ENCODE results near the gene UNC5B. TPM values are rescaled to one million over a fixed set of nuclear protein-coding genes. Genes with fewer than 3 reads are reported as not detected.

Gene UNC5B
- polyA plus RNA-seq, 3 donors: 0.04 to 0.72 TPM; not detected in 1

GRCh38 chr10:71264345-71265200 lies 52.2 kb downstream of the UNC5B start:
- no peak overlapping the region for H3K9ac ChIP-seq (ENCODE audit: insufficient read depth, low read length, poor library complexity, severe bottlenecking)
- no peak overlapping the region for H3K4me3 ChIP-seq (replicated peaks in 1 of 3; ENCODE audit: low read depth in 2 of 3, low read length in 3 of 3)
- no peaks in the 10 kb centered on the region for H3K4me1 ChIP-seq (ENCODE audit: control insufficient read depth in 1 of 2, insufficient read depth in 2 of 2, low read length in 2 of 2)
- H3K9me3 ChIP-seq (replicated peaks in 1 of 2; ENCODE audit: control insufficient read depth in 1 of 2, insufficient read depth in 1 of 2, low read length in 2 of 2): no peaks in the 10 kb centered on the region
- H3K36me3 ChIP-seq (replicated peaks in 1 of 2; ENCODE audit: control insufficient read depth in 1 of 2, insufficient read depth in 2 of 2, low read length in 2 of 2): no peaks in the 10 kb centered on the region
- H3K79me2 ChIP-seq (ENCODE audit: insufficient read depth, low read length): no peaks in the 10 kb centered on the region
- no peak overlapping the region for H3K27ac ChIP-seq (ENCODE audit: low read depth in 1 of 2, low read length in 2 of 2)
- H3K4me2 ChIP-seq (replicated peaks; ENCODE audit: extremely low read depth, low read length, poor library complexity, severe bottlenecking): no peak overlapping the region
- Mint-ChIP-seq H3K4me3 (no peak overlapping the region), H3K36me3 (no peaks in the 10 kb centered on the region), H3K4me1 (no peaks in the 10 kb centered on the region), H3K27me3 (ENCODE audit: low read depth in 3 of 3) (peaks cover 0 to 1% (median 0%) of the 10 kb centered on the region in 3 donors), H3K27ac (no peak overlapping the region), H3K9me3 (no peaks in the 10 kb centered on the region)
- DNase-seq: no peak
- no peaks in the 10 kb centered on the region for H4K20me1 ChIP-seq (ENCODE audit: insufficient read depth, low read length)
- no peak for TF ChIP-seq CTCF (IDR thresholded peaks at IDR 0.05)
- 100% methylated on average over 10 of the region's 16 CpGs for WGBS (ENCODE audit: insufficient coverage)
- intact Hi-C loops (cut with micrococcal nuclease): no loop called here
- no peak overlapping the region for H2AFZ ChIP-seq (ENCODE audit: insufficient read depth, low read depth, low read length, poor library complexity, severe bottlenecking)
- no peaks in the 10 kb centered on the region for H3K27me3 ChIP-seq (ENCODE audit: control insufficient read depth in 2 of 2, insufficient read depth in 2 of 2, low read length in 2 of 2)

GRCh38 chr10:71265201-71265575 lies 52.8 kb downstream of the UNC5B start:
- peaks cover 0 to 1% (median 0%) of the 10 kb centered on the region in 3 donors for H3K27me3 Mint-ChIP-seq (ENCODE audit: low read depth in 3 of 3)
- H4K20me1 ChIP-seq (ENCODE audit: insufficient read depth, low read length): no peaks in the 10 kb centered on the region
- no peak overlapping the region for H3K27ac ChIP-seq (ENCODE audit: low read depth in 1 of 2, low read length in 2 of 2)
- no peak for TF ChIP-seq CTCF (IDR thresholded peaks at IDR 0.05)
- H3K27ac Mint-ChIP-seq: no peak overlapping the region
- no peak overlapping the region for H3K4me3 Mint-ChIP-seq
- H3K9me3 Mint-ChIP-seq: no peaks in the 10 kb centered on the region
- no peaks in the 10 kb centered on the region for H3K4me1 Mint-ChIP-seq
- no peaks in the 10 kb centered on the region for H3K9me3 ChIP-seq (replicated peaks in 1 of 2; ENCODE audit: control insufficient read depth in 1 of 2, insufficient read depth in 1 of 2, low read length in 2 of 2)
- no peaks in the 10 kb centered on the region for H3K36me3 Mint-ChIP-seq
- no peaks in the 10 kb centered on the region for H3K27me3 ChIP-seq (ENCODE audit: control insufficient read depth in 2 of 2, insufficient read depth in 2 of 2, low read length in 2 of 2)
- H3K4me1 ChIP-seq (ENCODE audit: control insufficient read depth in 1 of 2, insufficient read depth in 2 of 2, low read length in 2 of 2): no peaks in the 10 kb centered on the region
- H3K4me3 ChIP-seq (replicated peaks in 1 of 3; ENCODE audit: low read depth in 2 of 3, low read length in 3 of 3): no peak overlapping the region
- H3K9ac ChIP-seq (ENCODE audit: insufficient read depth, low read length, poor library complexity, severe bottlenecking): no peak overlapping the region
- DNase-seq: no peak
- no peak overlapping the region for H2AFZ ChIP-seq (ENCODE audit: insufficient read depth, low read depth, low read length, poor library complexity, severe bottlenecking)
- no peaks in the 10 kb centered on the region for H3K36me3 ChIP-seq (replicated peaks in 1 of 2; ENCODE audit: control insufficient read depth in 1 of 2, insufficient read depth in 2 of 2, low read length in 2 of 2)
- H3K79me2 ChIP-seq (ENCODE audit: insufficient read depth, low read length): no peaks in the 10 kb centered on the region
- intact Hi-C loops (cut with micrococcal nuclease): no loop called here
- 86% methylated on average over 7 of the region's 9 CpGs for WGBS (ENCODE audit: insufficient coverage)
- H3K4me2 ChIP-seq (replicated peaks; ENCODE audit: extremely low read depth, low read length, poor library complexity, severe bottlenecking): no peak overlapping the region

Measured in CD14-positive monocyte (primary cell).